ENCODE data around the gene CIROP.

The CIROP gene

DNA sequence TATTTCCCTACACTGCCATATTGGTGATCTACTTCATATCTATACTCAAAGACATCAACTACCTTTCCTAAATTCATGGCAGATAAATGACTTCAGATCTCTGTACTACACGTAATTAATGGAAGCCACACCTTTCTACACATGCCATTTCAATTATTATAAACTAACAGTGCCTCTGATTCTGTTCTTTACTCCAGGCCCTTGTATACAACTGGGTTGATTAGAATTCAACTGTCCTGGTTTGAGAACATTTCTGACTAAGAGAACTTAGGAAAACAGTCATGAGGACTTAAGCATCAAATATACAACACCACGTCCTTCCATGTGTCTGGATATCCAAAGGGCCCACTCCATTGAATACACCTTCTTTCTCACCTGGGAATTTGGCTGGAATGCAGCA is 11.7 kb downstream of the CIROP start:
- DNase-seq = no peak

DNA sequence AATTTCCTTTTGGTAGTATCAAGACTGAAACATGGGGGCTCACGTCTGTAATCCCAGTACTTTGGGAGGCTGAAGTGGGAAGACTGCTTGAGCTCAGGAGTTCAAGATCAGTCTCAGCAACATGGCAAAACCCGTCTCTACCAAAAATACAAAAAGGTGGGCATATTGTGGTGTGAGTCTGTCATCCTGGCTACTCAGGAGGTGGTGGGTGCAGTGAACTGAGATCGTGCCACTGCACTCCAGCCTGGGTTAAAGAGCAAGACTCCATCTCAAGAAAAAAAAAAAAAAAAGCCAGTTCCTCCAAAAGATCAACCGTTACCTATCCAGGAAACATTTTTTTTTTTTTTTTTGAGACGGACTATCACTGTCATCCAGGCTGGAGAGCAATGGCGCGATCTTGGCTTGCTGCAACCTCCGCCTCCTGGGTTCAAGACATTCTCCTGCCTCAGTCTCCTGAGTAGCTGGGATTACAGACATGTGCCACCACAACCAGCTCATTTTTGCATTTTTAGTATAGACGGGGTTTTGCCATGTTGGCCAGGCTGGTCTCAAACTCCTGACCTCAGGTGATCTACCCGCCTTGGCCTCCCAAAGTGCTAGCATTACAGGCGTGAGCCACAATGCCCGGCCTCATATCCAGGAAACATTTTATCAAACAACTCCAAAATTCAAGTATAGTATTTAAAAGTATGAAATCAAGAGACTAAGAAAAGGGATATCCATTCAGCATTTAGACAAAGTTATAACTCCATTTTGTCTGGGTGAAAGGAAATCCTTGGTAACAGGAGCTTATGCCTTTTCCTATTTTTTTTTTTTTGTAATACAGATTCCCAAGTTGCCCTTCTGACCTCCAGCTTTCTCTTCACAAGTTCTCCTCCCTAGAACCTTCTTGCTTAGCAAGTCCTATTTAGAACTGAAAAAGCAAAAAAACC is 13.2 kb downstream of the CIROP start:
- DNase-seq = no peak

DNA sequence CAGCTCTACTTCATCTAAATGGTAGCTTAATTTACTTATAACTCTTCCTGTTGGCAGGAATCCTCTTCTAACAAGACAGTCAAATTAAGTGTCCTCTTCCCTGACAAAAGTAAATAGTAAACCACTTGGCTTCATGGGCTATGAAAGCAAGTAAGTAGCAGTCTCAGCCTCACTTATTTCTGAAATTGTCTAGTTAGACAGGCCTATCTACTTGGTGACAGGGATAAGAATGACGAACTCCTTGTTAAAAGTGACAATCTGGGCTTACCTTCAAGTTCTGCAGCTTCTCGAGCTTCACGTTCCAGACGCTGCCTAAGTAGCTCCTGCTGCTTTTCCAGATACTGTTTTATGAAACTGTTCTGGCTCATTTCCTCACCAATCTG is 14.5 kb downstream of the CIROP start:
- no peak for DNase-seq

DNA sequence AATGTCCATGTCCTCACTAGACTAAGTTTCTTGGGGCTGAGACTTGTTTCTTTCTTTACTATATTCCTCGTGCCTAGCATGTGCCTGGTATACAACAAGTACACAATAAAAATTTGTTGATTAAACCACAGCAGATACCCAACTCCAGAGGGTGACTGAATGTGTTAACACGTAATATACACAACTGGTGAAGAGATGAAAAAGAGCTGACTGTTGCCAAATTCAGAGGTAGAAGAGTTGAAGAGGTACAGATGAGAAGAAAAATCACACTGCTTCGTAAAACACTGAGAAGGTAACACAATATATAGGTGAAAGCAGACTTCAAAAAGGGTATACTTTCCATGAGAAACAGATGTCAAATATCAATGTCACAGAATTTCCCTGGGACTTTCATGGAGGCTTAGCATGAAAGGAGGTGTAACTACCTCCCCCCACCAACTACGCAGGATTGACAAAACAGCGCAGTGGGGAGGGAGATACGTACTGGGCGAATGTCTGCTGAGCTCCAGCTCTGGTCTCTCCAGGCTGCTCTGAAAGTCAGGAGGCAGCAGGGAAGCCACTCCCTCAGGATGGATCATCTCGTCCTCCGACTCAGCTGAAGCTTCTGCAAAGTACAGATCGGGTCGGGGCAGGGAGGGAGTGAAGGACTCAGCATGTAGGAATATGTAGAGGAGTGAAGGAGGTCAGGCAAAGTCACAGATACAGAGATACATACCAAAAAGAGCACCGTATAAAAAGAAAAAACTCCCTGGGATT is 15.1 kb downstream of the CIROP start:
- no peak for DNase-seq

DNA sequence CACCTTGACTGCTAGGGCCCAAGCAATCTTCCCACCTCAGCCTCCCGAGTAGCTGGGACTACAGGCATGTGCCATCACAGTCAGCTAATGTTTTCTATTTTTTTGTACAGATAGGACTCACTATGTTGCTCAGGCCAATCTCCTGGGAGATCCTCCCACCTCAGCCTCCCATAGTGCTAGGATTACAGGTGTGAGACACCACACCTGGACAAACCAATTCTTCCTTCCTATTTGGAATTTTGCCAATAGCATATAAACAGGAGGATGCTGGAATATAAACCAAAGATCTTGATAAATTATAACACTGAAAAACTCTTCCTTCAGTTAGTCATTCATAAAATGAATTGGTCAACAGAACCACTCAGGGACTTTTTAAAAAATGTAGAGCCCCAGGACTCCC is 18.2 kb downstream of the CIROP start:
- DNase-seq = no peak

DNA sequence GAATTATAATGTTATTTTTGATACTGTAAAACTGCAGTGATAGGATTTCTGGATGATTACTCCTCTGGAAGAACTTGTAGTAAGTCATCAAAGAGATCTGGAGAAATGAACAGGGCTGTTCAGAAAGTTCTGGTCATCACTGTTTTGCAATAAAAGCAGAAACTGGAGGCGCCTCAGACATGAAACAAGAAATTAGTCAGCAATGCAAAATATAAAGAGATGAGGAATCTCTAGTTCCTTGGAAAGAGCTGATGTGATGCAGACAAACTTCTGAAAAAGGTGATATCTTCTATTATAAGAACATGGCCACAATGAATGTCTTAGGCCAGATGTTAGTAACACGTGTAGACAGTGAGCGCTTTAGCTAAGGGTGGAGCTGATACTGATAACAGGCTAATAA is 19.3 kb downstream of the CIROP start:
- DNase-seq = no peak

DNA sequence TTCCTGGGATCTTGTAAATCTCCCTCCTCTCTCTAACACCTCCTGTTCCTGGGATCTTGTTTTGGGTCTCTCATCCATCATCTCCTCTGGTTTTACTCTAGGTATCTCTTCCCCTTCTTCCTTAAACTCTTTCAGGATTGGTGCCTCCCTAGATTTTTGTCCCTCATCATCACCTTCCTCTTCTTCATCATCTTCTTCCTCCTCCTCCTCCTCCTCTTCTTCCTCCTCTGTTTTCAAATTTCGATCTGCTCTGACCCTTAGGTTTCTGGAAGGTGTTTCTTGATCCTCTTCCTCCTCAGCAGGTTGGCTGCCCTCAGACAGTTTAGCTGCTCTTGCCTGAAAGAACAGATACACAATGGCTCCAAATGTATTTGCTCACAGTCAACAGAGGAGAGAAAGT is 24.3 kb downstream of the CIROP start:
- no peak for DNase-seq

DNA sequence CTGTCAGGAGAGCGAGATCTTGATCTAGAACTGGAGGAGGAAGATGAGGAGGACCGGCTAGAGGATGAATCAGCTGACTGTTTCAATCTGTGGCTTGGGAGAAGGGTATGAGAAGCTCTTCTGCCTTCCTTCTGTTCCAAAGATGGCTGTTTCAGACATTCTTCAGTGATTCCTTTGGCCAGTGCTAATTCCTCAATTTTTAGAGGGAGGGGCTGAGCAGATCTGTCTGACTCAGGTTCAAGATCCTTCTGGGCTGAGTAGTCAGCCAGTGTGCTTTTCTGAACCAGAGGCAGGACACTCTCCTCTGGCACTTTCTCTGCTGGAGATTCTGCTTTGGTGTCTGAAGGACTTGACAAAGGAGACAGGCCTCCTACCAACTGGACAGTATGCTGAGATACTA is 25.1 kb downstream of the CIROP start:
- DNase-seq = no peak

DNA sequence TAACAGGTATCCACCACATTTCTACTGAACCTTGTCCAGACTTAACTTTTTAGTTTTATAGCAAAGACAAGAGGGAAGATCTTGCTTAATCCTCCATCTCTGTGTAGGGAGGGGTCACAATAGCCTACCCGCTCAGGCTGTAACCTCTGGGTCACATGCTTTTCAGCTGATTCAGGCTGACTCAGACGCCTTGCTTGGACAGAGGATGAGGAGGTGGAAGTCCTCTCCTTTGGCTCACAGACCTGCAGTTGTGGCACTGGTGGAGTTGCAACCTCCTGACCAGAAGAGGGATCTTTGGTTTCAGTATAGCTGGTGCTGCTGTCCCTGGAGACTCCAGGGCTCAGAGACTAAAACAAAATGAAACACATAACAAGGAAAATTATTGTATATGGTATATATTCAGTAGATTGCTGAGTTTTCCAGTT is 26.1 kb downstream of the CIROP start:
- peak; percentile 70 for DNase-seq

DNA sequence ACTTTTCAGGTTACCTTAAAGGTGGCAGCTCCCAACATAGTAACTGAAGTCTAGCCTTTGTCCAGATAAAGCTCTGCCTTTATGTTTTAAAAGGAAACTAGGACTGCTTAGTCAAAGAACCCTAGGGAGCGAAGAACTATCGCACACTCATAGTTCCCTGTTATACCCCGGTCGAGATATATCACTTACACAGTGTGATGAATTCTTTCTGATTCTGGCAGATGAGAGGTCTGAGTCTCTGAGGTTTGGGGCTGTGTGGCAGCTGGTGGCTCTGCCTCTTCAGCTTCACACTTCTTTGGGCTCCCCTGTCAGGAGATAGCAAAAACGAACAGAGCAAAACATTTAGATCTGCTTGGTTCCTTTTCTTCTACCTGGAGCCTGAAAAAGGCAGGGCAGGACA is 26.8 kb downstream of the CIROP start:
- DNase-seq = no peak

DNA sequence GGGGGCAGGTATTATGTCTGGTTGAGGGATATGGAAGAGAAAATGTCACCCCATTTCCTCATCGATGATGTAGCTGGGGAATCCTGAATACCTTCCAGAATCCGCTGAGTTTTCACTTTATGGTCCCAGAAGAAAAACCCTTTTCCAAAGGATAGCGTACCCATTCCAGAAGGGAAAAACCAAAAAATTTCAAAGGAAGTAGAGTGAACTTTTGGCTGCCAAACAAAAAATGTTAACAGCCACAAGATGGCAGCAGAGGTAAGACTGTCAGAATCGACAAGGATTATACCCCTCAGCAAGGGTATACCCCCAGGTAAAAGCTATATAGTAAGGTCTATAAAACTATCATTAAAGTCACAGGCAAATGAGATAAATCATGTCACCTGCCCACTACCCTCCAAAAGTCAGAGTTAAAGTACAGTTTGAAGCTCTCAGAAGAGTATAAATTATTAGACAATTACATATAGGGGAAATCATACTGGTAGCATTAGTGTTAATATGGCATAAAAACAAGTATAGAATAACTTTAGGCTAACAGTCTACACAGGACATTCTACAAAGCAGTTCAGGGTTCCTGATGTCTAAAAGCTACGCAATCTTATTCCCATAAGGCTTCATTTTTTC is 27.9 kb downstream of the CIROP start:
- no peak for DNase-seq

DNA sequence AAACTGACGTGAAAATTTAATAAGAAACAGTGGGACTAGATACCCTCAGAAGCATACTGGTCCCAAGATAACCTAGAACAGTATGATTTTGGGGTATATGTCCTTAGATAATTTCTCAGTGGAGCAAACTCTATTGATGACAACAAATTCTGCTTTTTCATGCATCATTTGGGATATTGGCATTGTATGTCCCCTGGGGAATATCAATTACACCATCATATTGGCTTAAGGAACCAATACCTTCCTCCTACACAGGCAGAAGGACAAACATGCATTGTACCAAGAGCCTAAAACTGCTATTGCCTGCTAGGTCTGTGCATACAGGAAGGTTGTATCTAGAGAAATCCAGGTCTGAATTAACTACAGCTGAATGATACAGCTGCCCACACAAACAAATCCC is 29.9 kb downstream of the CIROP start:
- DNase-seq = no peak

DNA sequence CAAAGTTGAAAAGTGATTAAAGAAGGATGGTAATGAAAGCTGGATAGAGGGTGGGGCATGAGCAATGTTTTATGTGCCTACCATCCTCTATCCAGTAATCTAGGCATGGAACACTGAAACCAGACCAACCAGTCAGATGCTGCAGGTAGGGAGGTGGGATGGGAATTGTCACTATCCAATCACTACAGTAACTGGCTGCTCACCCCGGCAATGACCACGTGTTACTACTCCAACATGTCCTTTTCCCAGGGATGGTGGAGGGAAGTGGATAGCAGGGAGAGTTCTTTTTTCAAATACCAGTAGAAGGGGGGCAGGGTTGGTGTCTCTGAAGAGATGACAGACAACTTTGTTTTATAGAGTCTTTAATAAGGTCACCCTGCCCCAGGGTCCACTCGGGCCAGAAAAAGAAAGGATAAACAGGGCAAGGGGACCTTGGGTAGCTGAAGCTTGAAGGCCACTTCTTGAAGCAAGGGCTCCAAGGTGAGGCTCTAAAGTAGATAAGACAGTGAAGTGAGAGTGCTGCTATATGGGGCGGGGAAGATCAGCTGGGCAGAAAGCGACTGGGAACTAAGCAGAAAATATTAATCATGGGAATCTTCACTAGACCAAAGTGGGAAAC is 32.8 kb downstream of the CIROP start:
- DNase-seq = no peak

DNA sequence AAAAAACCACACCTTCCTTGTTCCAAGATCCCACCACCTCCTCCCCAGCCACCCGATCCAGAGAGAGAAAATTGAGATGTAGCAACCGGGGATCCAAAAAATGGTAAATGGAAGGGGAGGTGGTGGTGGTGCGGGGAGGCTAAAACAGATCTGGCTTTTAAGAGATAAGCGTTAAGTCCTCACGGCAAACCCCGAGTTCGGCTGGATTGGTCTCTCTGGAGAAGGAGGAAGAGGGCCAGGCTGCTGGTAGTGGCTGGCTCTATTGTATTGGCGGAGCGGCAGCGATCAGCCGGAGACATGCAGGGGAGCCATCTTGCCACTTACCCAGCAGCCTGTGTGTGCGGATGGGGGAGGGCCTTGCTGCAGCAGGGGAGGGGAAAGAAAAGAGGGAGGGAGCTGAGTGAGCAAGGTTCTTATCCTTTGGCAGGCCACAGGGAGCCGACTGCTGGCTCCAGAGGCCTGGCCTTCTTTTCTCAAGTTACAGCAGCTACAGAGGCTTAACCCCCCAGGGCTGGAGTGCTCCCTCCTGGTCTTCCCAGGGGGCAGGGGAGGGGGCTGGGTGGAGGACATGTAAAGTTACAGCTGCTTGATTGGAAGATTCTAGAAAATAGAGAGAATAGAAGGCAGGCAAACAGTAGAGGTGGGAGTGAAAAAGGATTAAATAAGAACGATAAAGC is 33.4 kb downstream of the CIROP start:
- peak; percentile 77 for DNase-seq

DNA sequence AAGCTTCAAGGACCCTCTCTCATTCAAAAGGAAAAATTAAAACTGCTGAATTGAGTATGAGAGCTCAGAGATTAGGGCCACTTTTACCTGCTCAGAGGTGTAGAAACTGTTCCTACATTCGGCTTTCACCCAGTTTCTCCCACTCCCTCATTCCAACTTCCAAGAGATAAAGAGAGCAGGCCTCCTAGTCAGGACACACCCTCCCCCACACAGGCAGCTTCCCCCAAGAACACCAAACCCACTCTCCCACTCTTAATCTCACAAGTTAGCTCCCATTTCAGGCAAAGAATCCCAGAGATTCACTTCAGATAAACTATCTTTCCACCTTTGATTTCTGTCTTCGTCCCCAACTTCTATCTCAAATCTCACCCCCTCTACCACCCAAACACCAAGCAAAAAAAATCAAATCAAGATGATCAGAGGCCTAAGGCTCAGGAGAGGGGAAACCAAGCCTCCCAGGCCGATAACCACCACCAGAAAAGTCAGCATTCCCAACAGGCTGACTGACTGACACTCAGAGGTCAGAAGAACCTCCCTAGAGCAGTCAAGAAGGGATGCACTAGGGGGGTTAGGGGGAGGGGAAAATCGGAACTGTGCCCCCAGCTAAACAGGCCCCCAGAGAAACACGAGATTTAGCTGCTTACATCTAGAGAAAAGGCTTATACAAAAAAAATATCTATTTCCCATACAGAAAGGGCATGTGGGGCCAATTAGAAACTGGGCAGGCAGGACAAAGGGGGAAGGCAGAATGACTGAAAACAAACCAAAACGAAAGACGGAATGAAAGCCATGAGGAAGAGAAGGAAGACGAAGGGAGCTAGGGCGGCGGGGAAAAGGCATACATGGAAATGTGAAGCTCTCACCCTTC is 34.3 kb downstream of the CIROP start:
- DNase-seq = no peak

DNA sequence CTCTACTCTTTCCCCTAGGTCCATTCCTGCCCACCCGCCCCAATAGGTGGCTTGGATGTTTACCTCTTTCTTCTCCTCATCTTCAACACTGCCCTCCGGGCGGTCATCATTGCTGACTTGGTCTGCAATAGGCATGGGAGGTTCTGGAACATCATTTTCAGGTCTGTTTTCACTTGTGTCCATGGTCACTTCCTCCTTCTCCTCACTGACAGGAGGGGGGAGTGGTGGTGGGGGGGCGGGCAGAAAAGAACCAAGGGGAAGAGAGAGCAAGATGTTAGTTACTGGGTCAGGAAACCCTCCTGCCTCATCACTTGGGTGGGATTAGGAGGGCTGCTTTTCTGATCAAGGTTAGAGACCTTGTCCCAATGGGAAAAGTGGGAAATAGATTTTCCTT is 35.4 kb downstream of the CIROP start:
- no peak for DNase-seq

DNA sequence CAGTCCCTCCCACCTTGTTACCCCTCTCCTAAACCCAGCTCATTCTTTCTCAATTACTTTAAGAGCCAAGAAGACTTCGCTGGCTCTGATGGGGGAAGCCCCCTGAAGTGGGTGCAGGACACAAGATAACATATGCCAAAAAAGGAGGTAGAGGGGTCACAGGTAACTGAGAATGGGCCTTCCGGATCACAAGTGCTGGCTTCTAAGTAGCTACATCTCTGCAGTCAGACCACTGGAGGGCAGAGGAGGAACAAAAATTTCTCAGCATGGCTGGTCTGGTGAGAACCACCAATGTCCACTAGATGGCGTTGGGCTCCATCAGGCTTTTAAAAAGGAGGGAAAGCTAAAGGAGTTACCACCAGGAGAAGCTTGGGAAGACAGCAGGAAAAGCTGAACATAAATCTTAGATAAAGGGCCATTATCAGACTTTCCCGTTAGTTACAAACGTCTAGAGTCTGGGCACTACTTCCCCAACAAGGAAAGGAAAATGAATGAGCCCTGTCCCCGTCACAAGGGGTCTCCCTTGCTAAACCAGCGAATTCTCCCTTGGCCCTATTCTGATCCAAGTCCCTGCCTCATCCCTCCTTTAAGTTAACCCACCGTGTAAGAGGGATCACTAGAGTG is 35.9 kb downstream of the CIROP start:
- DNase-seq = peak; percentile 77

DNA sequence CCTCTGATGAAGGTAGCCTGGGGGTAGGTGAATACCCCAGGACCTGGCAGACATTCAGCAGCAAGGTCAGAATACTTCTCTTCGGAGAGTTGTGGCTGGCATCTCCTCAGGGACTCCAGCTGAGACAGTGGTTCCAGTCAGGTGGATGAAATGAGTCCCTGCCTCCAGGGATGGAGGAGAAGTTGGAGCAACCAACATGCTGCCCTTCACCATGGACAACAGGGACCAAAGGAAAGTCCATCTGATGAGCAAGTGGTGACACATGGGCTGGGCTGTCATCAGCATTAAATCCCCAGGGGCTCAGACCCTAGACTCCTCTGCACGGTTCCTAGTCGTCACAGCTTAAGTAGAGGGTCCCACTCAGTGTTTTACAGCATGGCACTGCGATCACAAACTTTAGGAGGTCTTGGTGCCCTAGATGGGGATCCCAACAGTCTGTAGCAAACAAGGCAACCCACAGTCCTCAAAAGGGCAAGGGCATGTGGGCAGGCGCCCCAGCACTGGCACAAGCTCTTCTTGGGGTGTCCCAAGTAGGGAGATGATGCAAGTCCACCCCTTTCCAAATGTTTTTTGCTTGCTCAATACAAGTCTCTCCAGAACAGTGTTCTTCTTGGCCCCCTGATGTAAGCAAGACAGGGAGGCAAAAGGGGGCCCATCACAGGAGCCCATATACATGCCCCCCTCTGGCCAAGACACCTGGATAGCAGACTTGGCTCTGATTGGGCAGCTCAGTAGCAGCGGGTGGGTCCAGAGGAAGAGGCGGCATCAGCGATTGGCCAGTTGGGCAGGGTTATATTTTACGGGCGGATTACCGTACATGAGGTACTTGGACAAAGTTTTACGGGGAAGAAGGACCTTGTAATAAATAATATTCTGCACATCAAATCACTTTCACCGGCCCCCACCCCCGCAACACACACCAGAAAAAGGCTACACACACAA is 36.7 kb downstream of the CIROP start:
- DNase-seq = no peak

DNA sequence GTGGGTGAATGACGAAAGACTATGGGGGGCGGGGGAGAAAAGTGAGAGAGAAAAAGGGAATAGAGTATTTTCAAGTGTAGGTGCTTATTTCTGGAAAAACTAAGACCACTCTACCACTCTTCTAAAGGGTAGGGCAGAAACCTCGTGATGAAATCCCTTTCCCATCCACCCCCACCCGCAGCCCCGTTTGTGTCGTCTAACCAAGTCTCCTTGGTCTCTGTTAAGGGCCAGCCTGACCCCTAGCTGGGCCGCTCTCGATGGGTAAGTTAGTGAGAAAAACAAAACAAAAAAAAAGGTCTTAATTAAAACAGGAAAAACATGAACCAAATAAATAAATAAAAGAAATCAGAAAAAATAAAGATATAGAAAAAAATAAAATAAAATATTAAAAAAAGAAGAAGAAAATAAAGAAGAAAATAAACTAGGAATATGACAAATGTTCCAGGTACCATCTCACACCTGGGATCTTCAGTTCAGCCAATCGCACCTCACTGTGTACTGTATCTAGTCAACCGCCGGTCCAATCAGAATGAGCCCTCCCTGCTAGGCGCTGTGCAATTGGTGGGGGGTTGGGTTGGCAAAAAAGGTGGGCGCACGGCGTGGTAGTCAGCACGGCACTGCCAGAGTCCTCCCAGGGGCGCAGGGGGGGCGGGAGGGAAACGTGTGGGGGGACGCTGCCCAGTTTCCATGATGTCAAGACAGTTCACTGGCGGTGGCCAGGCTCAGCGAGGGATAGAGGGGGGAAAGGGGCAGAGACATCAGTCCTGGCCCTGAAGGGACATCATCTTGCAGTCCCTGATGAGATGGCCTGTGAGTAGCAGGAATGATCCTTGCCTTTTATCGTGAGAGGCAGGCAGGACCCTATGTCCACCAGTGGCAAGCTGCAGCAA is 37.7 kb downstream of the CIROP start:
- no peak for DNase-seq

Data from CD4-positive, alpha-beta T cell treated with Interleukin-15 for 1 hour (primary cell).